Dendritic cell treated with granulocyte-macrophage colony-stimulating factor and Interleukin-4, amounts not matched to agents 40 ng/mL and 50 ng/mL, for 4 days (primary cell): ENCODE data around the gene ZNG1B.
"Not testable (repeated sequence)": the region's sequence is repeated elsewhere in the genome, so short reads cannot be mapped to it uniquely, and the experiment has no call there.

Source experiments
- H3K27ac Mint-ChIP-seq: one replicate; pipeline ENCODE4 v1.8.0; 2022; ENCODE audit warnings: mild to moderate bottlenecking, mixed read lengths
- H3K27me3 Mint-ChIP-seq: one replicate; pipeline ENCODE4 v1.8.0; 2022; ENCODE audit warnings: mild to moderate bottlenecking, mixed read lengths
- H3K36me3 Mint-ChIP-seq: one replicate; pipeline ENCODE4 v1.8.0; 2022; ENCODE audit warnings: low read depth, mixed read lengths
- H3K4me1 Mint-ChIP-seq: one replicate; pipeline ENCODE4 v1.8.0; 2022; ENCODE audit warnings: low read depth, mixed read lengths
- H3K4me3 Mint-ChIP-seq: one replicate; pipeline ENCODE4 v1.8.0; 2022; ENCODE audit warnings: mild to moderate bottlenecking, moderate library complexity, mixed read lengths
- H3K9me3 Mint-ChIP-seq: one replicate; pipeline ENCODE4 v1.8.0; 2022; ENCODE audit warnings: mixed read lengths
- intact Hi-C: fragments of 100-400 bp; cut with micrococcal nuclease; formaldehyde crosslinking; loops from one replicate; pipeline ENCODE4 v1.15.0; 2022

ZNG1B gene

DNA sequence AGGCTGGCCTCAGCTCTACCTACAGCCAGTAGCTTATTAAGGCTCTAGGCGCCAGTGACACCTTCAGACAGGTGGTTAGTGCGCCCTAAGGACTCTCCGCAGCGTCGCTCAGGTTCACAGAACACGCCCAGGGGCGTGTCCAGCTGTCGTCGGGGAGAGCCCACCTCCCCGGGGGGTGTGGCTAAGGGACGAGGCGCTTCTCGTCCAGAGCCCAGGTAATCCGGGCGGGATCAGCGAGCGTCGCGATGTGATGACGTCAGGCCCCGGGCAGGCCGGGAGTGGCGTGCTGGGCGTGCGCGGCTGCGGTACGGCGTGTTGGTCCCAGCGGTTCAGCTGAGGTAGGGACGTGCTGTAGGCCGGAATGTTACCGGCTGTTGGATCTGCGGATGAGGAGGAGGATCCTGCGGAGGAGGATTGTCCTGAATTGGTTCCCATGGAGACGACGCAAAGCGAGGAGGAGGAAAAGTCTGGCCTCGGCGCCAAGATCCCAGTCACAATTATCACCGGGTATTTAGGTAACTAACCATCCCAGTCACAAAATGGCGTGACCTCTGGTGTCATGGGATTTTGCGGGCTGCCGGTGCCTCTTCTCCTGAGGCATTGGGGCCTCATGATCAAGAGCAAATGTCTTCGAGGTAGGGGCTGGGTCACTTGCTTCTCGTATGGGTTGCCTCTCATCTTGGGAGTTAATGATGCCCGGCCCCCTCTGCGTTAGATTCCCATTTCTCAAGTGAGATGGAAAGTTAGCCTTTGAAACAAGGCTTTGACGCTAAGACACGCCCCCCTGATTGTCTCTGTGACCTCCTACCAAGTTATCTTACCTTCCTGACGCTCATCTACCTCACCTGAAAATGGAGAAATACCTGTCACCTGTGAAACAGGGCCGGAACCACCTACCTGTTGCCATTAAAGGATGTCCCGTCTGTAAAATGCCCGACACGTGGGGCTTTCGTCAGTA lies at the start of gene ZNG1B:
ZNG1B (plus strand) TSS at position 184 of the 958 bp plus-strand sequence; CDS start at position 362, 178 bp downstream.
- not testable (repeated sequence) for H3K36me3 Mint-ChIP-seq

DNA sequence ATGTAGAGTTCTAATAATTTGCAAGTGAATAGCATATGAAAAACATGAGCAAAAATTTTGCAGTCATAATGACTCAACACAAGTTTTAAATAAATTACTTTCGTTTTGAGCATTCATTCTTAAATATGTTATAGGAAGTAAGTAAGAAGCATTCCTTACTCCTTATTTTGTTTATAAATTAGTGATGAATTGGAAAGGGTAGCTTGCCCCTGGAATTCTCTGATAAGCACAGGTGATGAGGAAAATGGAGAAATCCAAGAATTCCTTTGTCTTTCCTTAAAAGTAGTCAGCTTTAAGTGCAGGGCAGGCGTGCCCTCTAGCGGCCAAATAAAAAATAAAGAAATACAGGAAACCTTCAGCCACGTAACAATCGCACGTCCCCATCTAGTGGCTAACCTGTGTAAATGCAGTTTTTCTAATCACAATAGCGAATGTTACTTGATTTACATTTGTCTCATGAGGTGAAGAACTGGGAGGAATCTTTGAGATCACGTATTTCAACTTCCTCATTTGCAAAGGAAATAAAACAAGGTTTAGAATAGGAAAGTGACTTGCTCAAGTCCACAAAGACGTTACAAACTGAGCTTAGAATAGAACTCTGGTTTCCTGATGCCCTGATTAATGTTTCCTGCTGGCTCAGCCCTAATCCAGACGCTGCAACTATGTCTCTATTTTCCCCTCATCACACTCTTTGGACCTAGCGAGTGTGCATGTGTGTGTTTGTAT lies 47.2 kb upstream of the ZNG1B start:
- intact Hi-C loops = loop anchor here (2.0 to 5.0 kb wide), 4 partner anchors 141 to 308 kb away; no protein-coding TSS in a partner anchor
- peaks cover 11% of the 10 kb centered on the region for H3K9me3 Mint-ChIP-seq

More for the DNA sequence above, at the start of gene ZNG1B:
- Mint-ChIP-seq H3K27ac (peak within 1 kb of the TSS; percentile 86), H3K4me1 (peaks cover 14% of the 10 kb centered on the region), H3K4me3 (peak within 1 kb of the TSS; percentile 84)
- intact Hi-C loops, H3K9me3 Mint-ChIP-seq, H3K27me3 Mint-ChIP-seq: not testable (repeated sequence)

GRCh38 chr2:113391073-113391472 lies 46.4 kb upstream of the ZNG1B start:
- peak overlapping the region; percentile 92 for H3K27ac Mint-ChIP-seq
- no peak overlapping the region for H3K4me3 Mint-ChIP-seq
- intact Hi-C loops = loop anchor here (2.0 to 5.0 kb wide), 4 partner anchors 142 to 309 kb away; no protein-coding TSS in a partner anchor
- peaks cover 48% of the 10 kb centered on the region for H3K4me1 Mint-ChIP-seq
- H3K9me3 Mint-ChIP-seq = peaks cover 10% of the 10 kb centered on the region
- H3K27me3 Mint-ChIP-seq = no peaks in the 10 kb centered on the region
- H3K36me3 Mint-ChIP-seq = no peaks in the 10 kb centered on the region

More for the DNA sequence above, 47.2 kb upstream of the ZNG1B start:
- no peaks in the 10 kb centered on the region for H3K27me3 Mint-ChIP-seq
- H3K4me3 Mint-ChIP-seq = peak overlapping the region; percentile 54
- H3K27ac Mint-ChIP-seq = peak overlapping the region; percentile 92
- no peaks in the 10 kb centered on the region for H3K36me3 Mint-ChIP-seq
- H3K4me1 Mint-ChIP-seq = peaks cover 51% of the 10 kb centered on the region

DNA sequence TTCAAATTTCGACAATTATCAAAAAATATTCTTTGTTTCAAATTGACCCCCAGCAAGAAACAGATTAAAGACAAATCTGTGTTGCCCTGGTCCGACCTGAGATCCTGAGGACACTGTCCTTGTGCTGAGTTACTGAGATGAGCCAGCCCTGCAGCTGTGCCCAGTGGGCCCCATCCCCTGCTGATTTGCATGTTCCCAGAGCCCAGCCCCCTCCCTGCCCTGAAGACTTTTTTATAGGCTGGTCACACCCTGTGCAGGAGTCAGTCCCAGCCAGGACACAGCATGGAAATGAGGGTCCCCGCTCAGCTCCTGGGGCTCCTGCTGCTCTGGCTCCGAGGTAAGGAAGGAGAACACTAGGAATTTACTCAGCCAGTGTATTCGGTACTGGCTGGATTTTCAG lies 31.4 kb upstream of the ZNG1B start:
- no peak overlapping the region for H3K27ac Mint-ChIP-seq
- no peak overlapping the region for H3K4me3 Mint-ChIP-seq
- intact Hi-C loops = no loop called here

GRCh38 chr2:113407446-113408099 lies 29.9 kb upstream of the ZNG1B start:
- H3K27ac Mint-ChIP-seq = no peak overlapping the region
- H3K36me3 Mint-ChIP-seq = no peaks in the 10 kb centered on the region
- no peak overlapping the region for H3K4me3 Mint-ChIP-seq
- H3K4me1 Mint-ChIP-seq = peaks cover 6% of the 10 kb centered on the region
- intact Hi-C loops = no loop called here
- no peaks in the 10 kb centered on the region for H3K9me3 Mint-ChIP-seq
- H3K27me3 Mint-ChIP-seq = no peaks in the 10 kb centered on the region

More for the DNA sequence above, 31.4 kb upstream of the ZNG1B start:
- Mint-ChIP-seq H3K36me3 (no peaks in the 10 kb centered on the region), H3K4me1 (peaks cover 6% of the 10 kb centered on the region), H3K27me3 (no peaks in the 10 kb centered on the region), H3K9me3 (no peaks in the 10 kb centered on the region)

- intact Hi-C loops, H3K36me3 Mint-ChIP-seq, H3K27ac Mint-ChIP-seq, H3K9me3 Mint-ChIP-seq, H3K27me3 Mint-ChIP-seq, H3K4me3 Mint-ChIP-seq: not testable (repeated sequence)
- peaks cover 10% of the 10 kb centered on the region for H3K4me1 Mint-ChIP-seq
These were observed 25.7 kb upstream of the ZNG1B start for GRCh38 chr2:113411725-113412352.

DNA sequence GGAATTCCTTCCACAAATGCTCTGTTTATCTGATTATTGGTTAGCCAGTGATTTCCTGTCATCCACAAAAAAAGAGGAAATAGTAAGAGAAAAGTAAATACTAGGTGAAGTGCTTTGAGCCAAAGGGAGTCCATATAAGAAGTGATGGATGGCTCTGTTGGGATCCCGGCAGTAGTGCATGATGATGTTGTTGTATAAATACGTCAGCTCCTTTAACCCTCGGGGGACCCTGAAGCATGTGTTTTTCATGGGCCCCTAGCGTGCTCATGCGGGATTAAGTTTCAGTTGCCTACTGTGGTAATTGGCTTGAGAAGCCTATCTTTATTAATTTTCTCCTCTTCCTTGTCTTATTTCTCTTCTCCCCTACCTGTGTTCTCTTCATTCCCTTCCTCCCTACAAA lies 24.7 kb upstream of the ZNG1B start:
- intact Hi-C loops, H3K36me3 Mint-ChIP-seq, H3K4me1 Mint-ChIP-seq, H3K9me3 Mint-ChIP-seq, H3K27ac Mint-ChIP-seq, H3K27me3 Mint-ChIP-seq, H3K4me3 Mint-ChIP-seq: not testable (repeated sequence)

DNA sequence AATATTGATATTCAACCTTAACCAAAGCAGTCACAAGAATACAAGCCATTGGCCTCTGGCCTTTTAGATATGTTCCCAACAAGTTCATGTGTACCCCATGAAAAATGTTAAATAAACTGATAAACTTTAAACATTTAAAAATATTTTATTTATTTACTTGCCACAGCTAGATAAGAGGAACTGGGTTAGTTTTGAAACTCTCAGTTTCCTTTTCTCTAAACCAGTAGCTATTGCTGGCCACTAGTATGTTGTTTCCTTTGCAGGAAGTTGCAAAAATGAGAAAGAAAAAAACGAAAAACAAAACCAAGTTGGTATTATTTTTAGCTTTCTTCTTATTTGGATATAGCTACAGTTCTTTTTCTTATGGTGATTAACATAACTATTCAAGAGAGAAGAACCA lies 5.7 kb upstream of the ZNG1B start:
- H3K4me1 Mint-ChIP-seq, H3K36me3 Mint-ChIP-seq, H3K9me3 Mint-ChIP-seq, H3K4me3 Mint-ChIP-seq, H3K27me3 Mint-ChIP-seq, intact Hi-C loops: not testable (repeated sequence)
- H3K27ac Mint-ChIP-seq = peak overlapping the region; percentile 34

GRCh38 chr2:113433468-113433867 lies 4.0 kb upstream of the ZNG1B start:
- H3K27ac Mint-ChIP-seq, intact Hi-C loops: not testable (repeated sequence)

GRCh38 chr2:113465770-113466169 lies 28.3 kb downstream of the ZNG1B start:
- H3K4me3 Mint-ChIP-seq, H3K27me3 Mint-ChIP-seq, H3K27ac Mint-ChIP-seq, H3K36me3 Mint-ChIP-seq, intact Hi-C loops, H3K4me1 Mint-ChIP-seq, H3K9me3 Mint-ChIP-seq: not testable (repeated sequence)

More at GRCh38 chr2:113433468-113433867, 4.0 kb upstream of the ZNG1B start:
- H3K36me3 Mint-ChIP-seq, H3K4me3 Mint-ChIP-seq, H3K9me3 Mint-ChIP-seq, H3K4me1 Mint-ChIP-seq, H3K27me3 Mint-ChIP-seq: not testable (repeated sequence)

- H3K9me3 Mint-ChIP-seq, H3K4me1 Mint-ChIP-seq, intact Hi-C loops, H3K27me3 Mint-ChIP-seq, H3K4me3 Mint-ChIP-seq, H3K27ac Mint-ChIP-seq: not testable (repeated sequence)
- H3K36me3 Mint-ChIP-seq = peaks cover 17% of the 10 kb centered on the region
These were observed 39.3 kb downstream of the ZNG1B start for GRCh38 chr2:113476688-113477368.

- Mint-ChIP-seq H3K4me1 (peaks cover 22% of the 10 kb centered on the region), H3K27me3 (peaks cover 34% of the 10 kb centered on the region)
- H3K9me3 Mint-ChIP-seq, H3K4me3 Mint-ChIP-seq, intact Hi-C loops, H3K36me3 Mint-ChIP-seq, H3K27ac Mint-ChIP-seq: not testable (repeated sequence)
These were observed 59.0 kb downstream of the ZNG1B start for GRCh38 chr2:113496527-113496926.

GRCh38 chr2:113498365-113498764 lies 60.9 kb downstream of the ZNG1B start, which contains the start of gene FOXD4L1:
Gene FOXD4L1, plus strand, starts transcription at chr2:113498665. Its CDS starts 592 bp downstream, at chr2:113499257.
- peaks cover 14% of the 10 kb centered on the region for H3K36me3 Mint-ChIP-seq
- H3K9me3 Mint-ChIP-seq, intact Hi-C loops, H3K27ac Mint-ChIP-seq, H3K4me3 Mint-ChIP-seq: not testable (repeated sequence)
- H3K27me3 Mint-ChIP-seq = peaks cover 52% of the 10 kb centered on the region
- peaks cover 38% of the 10 kb centered on the region for H3K4me1 Mint-ChIP-seq
